ENCODE data around the gene LRP1B.
"Not testable (repeated sequence)": the region's sequence is repeated elsewhere in the genome, so short reads cannot be mapped to it uniquely, and the experiment has no call there.

LRP1B gene

GRCh38 chr2:140481136-140481535 lies 1649.7 kb downstream of the LRP1B start:
- DNase-seq = no peak

DNA sequence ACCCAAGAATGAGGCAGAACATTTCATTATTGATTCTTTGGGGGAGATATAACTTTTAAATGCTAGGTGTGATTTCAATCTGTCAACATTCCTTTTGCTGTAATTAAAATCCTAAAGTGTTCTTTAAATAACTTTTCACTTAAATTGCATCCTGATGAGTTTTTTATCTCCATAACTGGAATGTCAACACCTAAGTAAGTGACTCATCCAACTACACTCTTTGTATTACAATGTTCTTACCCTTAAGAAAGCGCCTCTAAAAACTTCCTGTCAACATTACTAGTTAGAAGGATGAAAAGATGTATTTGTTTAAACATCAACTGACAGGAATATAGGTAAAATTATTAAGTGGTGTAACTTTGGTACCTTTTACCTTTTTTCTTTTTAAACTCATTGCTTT lies 1657.0 kb downstream of the LRP1B start:
- DNase-seq = no peak

DNA sequence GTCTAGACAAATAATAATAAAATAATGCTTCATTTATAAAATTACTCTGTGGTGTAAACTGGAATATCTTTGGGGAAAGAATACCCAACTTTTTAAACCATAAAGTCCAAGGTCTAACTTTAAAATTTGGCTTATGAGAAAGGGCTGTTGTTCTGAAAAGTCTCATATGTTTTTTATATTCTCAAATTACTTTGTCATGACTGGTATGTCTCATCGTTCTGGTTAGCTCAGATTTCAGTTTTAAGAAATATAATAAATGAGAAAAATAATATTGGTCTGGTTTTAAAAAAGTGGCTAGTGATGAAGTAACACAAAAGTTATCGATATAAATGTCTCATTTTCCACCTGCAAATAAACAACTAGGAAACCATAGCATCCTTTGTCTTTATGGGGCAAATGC lies 1658.1 kb downstream of the LRP1B start:
- DNase-seq = no peak

- DNase-seq = no peak
Measured at GRCh38 chr2:140465301-140465700, 1665.5 kb downstream of the LRP1B start.

- no peak for DNase-seq
Measured at GRCh38 chr2:140462990-140463389, 1667.8 kb downstream of the LRP1B start.

- peak; percentile 63 for DNase-seq
Measured at GRCh38 chr2:140457483-140457882, 1673.3 kb downstream of the LRP1B start.

GRCh38 chr2:140455315-140455714 lies 1675.5 kb downstream of the LRP1B start:
- no peak for DNase-seq

DNA sequence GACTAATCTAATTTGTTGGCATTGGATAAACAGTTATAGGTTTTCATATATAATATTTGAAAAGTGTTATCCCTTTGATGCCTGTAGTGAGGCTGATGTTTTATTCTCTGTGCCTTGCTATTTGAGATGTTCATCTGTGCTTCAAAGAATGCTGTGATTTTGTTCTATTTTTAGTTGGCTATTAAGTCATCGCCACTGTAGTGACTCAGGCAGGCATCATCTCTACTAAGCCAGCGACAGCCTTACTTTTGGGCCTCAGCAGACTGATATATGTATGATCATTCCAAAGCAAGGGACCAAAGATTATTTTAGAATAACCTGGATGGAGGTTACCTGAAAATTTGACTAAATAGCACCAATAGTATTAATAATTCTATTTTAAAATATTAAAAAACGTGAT lies 1676.1 kb downstream of the LRP1B start:
- no peak for DNase-seq

- no peak for DNase-seq
Measured at GRCh38 chr2:140451324-140451723, 1679.5 kb downstream of the LRP1B start.

DNA sequence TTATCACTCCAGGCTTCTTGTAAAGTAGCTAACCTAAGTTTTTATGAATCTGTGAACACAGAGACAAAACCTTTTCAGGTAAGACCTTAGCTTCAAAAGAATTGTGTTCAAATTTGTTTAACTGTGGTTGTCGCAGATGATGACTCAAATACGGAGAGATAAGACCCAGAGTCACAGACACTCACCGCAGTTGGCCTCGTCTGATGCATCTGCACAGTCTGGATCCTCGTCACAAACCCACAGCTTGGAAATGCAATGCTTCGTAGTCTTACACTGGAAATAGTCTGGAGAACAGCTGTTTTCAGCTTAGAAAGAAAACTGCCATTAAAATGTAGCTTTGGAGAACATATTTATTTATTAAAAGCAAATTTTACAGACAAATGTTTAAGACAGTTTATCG lies 1688.5 kb downstream of the LRP1B start:
- no peak for DNase-seq

- no peak for DNase-seq
Measured at GRCh38 chr2:140440815-140441214, 1690.0 kb downstream of the LRP1B start.

GRCh38 chr2:140436936-140437335 lies 1693.9 kb downstream of the LRP1B start:
- no peak for DNase-seq

DNA sequence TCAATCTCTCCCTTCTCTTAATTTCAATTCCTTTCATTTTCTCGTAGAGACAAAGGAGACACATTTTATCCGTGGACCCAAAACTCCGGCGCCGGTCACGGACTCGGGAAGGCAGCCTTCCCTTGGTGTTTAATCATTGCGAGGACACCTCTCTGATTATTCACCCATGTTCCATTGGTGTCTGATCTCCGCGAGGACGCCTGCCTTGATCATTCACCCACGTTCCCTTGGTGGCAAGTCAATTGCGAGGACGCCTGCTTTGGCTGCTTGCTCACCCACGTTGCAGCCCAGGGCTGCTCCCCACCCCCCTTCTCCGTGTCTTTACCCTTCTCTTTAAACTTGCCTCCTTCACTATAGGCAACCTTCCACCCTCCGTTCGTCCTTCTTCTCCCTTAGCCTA lies 1703.8 kb downstream of the LRP1B start:
- not testable (repeated sequence) for DNase-seq

DNA sequence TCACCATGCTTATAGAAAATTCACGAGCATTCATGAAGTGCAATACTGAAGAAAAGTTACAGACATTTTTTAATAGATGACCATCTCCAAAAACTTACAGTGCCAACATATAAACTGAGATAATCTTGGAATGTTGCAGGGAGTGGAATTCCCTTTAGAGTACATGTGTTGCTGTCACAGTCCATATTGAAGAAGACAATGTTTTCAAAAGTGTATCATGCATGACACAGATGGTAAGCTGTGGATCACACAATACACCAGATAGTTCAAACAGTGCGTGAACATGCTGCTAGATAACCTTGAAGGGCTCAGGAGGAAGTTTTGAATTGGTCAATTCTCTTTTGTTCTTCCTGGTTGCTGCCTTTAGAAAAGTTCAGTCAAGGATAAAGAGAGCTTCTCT lies 1706.3 kb downstream of the LRP1B start:
- peak; percentile 26 for DNase-seq

GRCh38 chr2:140422759-140423158 lies 1708.1 kb downstream of the LRP1B start:
- no peak for DNase-seq

DNA sequence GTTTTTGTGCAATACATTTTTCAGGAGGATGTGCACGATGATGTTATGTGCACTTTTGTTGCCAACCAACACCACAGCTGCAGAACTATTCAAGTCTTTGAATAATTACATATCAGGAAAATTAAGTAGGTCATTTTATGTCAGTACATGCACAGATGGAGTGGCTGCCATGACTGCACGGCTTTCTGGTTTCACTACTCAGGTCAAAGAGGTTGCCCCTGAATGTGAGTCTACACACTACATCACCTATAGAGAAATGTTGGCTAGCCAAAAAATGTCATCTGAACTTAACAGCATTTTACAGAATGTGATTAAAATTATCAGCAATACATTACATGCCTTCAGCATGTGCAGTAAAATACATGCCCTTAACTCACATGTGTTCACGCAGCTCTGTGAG lies 1713.3 kb downstream of the LRP1B start:
- no peak for DNase-seq

- DNase-seq = no peak
Measured at GRCh38 chr2:140416577-140416976, 1714.2 kb downstream of the LRP1B start.

DNA sequence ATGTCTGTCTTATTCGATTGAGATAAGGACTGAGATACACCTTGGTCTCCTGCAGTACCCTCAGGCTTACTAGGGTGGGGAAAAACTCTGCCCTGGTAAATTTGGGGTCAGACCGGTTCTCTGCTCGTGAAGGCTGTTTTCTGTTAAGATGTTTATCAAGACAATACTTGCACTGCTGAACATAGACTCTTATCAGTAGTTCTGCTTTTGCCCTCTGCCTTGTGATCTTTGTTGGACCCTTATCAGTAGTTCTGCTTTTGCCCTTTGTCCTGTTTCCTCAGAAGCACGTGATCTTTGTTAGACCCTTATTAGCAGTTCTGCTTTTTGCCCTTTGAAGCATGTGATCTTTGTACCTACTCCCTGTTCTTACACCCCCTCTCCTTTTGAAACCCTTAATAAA lies 1715.8 kb downstream of the LRP1B start:
- DNase-seq = not testable (repeated sequence)

GRCh38 chr2:140410695-140411094 lies 1720.1 kb downstream of the LRP1B start:
- no peak for DNase-seq

- no peak for DNase-seq
Measured at GRCh38 chr2:140401056-140401455, 1729.8 kb downstream of the LRP1B start.

- DNase-seq = no peak
Measured at GRCh38 chr2:140392824-140393223, 1738.0 kb downstream of the LRP1B start.

DNA sequence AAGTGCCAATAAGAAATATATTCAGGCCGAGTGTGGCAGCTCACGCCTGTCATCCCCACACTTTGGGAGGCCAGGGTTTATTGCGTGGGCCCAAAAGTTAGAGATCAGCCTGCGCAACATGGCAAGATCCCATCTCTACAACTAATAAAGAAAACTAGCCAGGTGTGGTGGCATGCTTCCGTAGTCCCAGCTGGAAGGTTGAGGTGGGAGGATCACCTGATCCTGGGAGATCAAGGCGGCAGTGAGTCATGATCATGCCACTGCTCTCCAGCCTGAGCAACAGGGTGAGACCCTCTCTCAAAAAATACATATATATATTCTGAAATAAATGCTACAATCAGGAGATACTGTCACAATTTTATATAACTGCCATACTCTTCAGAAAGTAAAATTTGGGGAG lies 1745.9 kb downstream of the LRP1B start:
- DNase-seq = no peak

- DNase-seq = no peak
Measured at GRCh38 chr2:140383781-140384180, 1747.0 kb downstream of the LRP1B start.

DNA sequence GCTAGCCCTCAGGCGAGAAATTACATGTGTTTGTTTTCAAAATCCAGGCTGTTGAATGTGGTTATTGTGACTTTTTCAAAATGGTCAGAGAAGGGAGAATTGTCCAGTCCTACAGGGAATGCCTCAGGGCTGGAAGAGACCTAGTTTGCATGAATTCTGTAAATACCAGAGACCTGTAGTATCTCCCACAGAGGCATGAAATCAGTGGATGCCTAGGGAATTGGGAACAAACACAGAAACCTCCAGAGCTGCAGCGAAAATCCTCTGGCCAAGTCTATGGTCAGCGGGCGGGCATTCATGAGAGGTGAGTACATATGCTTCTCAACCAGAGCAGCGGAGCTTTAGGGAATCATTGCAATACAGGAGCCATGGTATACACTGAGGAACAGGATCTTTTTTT lies 1754.1 kb downstream of the LRP1B start:
- DNase-seq = no peak

GRCh38 chr2:140363131-140363530 lies 1767.7 kb downstream of the LRP1B start:
- peak; percentile 18 for DNase-seq

- DNase-seq = no peak
Measured at GRCh38 chr2:140362361-140362760, 1768.5 kb downstream of the LRP1B start.

Measured in eye (tissue), 1 donor.